Adrenal gland (tissue), 12 donors: ENCODE measurements around the gene CUX1. TPM values are rescaled to one million over a fixed set of nuclear protein-coding genes. Genes with fewer than 3 reads are reported as not detected.

Experiments
- DNase-seq, 7 donors: peaks; one replicate each; pipeline ENCODE4 v3.0.0-alpha.2; 2019 to 2020
- H3K27ac ChIP-seq, 5 donors: fragments of 200-600 bp; sonication (generic) in 4 of 5; 1 replicate in 3 of 5; 2 replicates in 2 of 5; pipeline versions ENCODE4 v1.5.1 to v1.8.0; 2016 to 2020; ENCODE audit warnings: mild to moderate bottlenecking in 1 of 5
- H3K27me3 ChIP-seq: fragments of 200-600 bp; 2 replicates; pipeline ENCODE4 v1.8.0; 2021
- H3K36me3 ChIP-seq, 2 donors: fragments of 200-600 bp; replicated peaks in 1 of 2; 1 replicate in 1 of 2; 2 replicates in 1 of 2; pipeline versions ENCODE4 v1.5.1 to v1.8.0; 2018 to 2022
- H3K4me1 ChIP-seq, 2 donors: fragments of 200-600 bp; replicated peaks in 1 of 2; 1 replicate in 1 of 2; 2 replicates in 1 of 2; pipeline versions ENCODE4 v1.5.1 to v1.8.0; 2018 to 2021
- H3K4me3 ChIP-seq, 4 donors: fragments of 200-600 bp; sonication (generic) in 3 of 4; one replicate each; pipeline ENCODE4 v1.5.1; 2016 to 2018
- H3K9me3 ChIP-seq, 3 donors: fragments of 200-600 bp; sonication (generic) in 1 of 3; replicated peaks in 1 of 3; 1 replicate in 2 of 3; 2 replicates in 1 of 3; pipeline versions ENCODE4 v1.5.1 to v1.8.0; 2016 to 2021
- CTCF ChIP-seq, 6 experiments: fragments of 450-650 bp in 4 of 6; fragments of 200-600 bp in 2 of 6; sonication (generic) in 1 of 6; IDR thresholded peaks; 1 replicate in 5 of 6; 2 replicates in 1 of 6; pipeline versions ENCODE4 v1.5.1 to v1.8.0; 2016 to 2021; ENCODE audit warnings: antibody characterized with exemption in 6 of 6, mild to moderate bottlenecking in 2 of 6, moderate library complexity in 1 of 6
- POLR2A ChIP-seq, 2 donors: fragments of 450-650 bp; IDR thresholded peaks; one replicate each; pipeline ENCODE4 v1.6.1; 2017; ENCODE audit warnings: antibody characterized with exemption in 2 of 2, mild to moderate bottlenecking in 2 of 2, moderate library complexity in 1 of 2
- WGBS, 4 donors: extraction: QIAGEN DNeasy Blood & Tissue Kit in 2 of 4; methylation state at CpG; one replicate each; pipeline versions ENCODE4 v1.1.5 to v1.1.7; 2013 to 2017; 5-methylcytosine and 5-hydroxymethylcytosine counted together
- intact Hi-C, 2 donors: fragments of 100-400 bp; cut with DNase I; formaldehyde crosslinking; loops; one replicate each; pipeline versions ENCODE4 v1.14.1 to v1.15.0; 2022 to 2023
- polyA plus RNA-seq, 3 donors: library from polyadenylated mRNA; stranded (reverse); fragments of 200-250 nt in 2 of 3; fragments of 350-450 nt in 1 of 3; fragmentation: Illumina TruSeq in 1 of 3; extraction: RNeasy Lipid Tissue Mini Kit (QIAGEN cat#74804) in 1 of 3; gene quantifications; one replicate each; pipeline ENCODE4 v1.2.3, GENCODE V29; 2013 to 2014
- total RNA-seq, 9 donors: library from RNA; depleted of rRNA in 4 of 9; stranded (reverse); fragments of >200 nt in 4 of 9; fragments of 120-200 nt in 1 of 9; fragmentation: NEBNext Ultra II Directional in 1 of 9; extraction: Animal tissue kit (Norgen Biotek cat#: 25700) in 1 of 9; gene quantifications; one replicate each; pipeline versions ENCODE4 v1.1.0 to v1.2.4, GENCODE V29; 2013 to 2023
- donor health status: healthy with polysubstance abuse.
- donor health status: Bipolar disorder and iron deficiency.
- donor health status: DM: yes; HTN: yes; CAD: no.
- donor health status: DM: no; HTN: no; CAD: no.
- donor health status: DM: no; HTN: no; CAD: no.
- donor health status: DM: yes; HTN: yes; CAD: no.

Gene CUX1
- total and polyA plus RNA-seq, 12 donors: 17.2 to 72.6 (median 58.3) TPM

- Histone ChIP-seq H3K36me3 (no peaks in the 10 kb centered on the region), H3K4me3 (no peak overlapping the region), H3K27me3 (no peaks in the 10 kb centered on the region), H3K4me1 (no peaks in the 10 kb centered on the region), H3K9me3 (no peaks in the 10 kb centered on the region), H3K27ac (no peak overlapping the region)
- intact Hi-C loops: no loop called here
- TF ChIP-seq CTCF (IDR thresholded peaks at IDR 0.05) (no peak), POLR2A (IDR thresholded peaks at IDR 0.05) (no peak)
- no peak for DNase-seq
- WGBS, 4 donors: 80 to 89% (median 83%) methylated on average over 8 to 9 of the region's 9 CpGs
Measured at GRCh38 chr7:102261451-102261850, 444.0 kb downstream of the CUX1 start.

- Histone ChIP-seq H3K36me3 (no peaks in the 10 kb centered on the region), H3K4me1 (no peaks in the 10 kb centered on the region), H3K4me3 (no peak overlapping the region), H3K27ac (no peak overlapping the region), H3K27me3 (no peaks in the 10 kb centered on the region), H3K9me3 (no peaks in the 10 kb centered on the region)
- no peak for DNase-seq
- WGBS, 4 donors: 92 to 98% (median 95%) methylated on average over 12 to 13 of the region's 13 CpGs
- TF ChIP-seq CTCF (IDR thresholded peaks at IDR 0.05): no peak
- TF ChIP-seq POLR2A (IDR thresholded peaks at IDR 0.05): no peak
- intact Hi-C loops: no loop called here
Measured at GRCh38 chr7:102262546-102262945, 445.1 kb downstream of the CUX1 start.

GRCh38 chr7:102264367-102264891 is 447.0 kb downstream of the CUX1 start:
- H3K27ac ChIP-seq: no peak overlapping the region
- 64 to 85% (median 72%) methylated on average over 11 to 13 of the region's 13 CpGs for WGBS, 4 donors
- intact Hi-C loops: no loop called here
- H3K4me3 ChIP-seq: no peak overlapping the region
- H3K9me3 ChIP-seq: no peaks in the 10 kb centered on the region
- DNase-seq: no peak
- no peaks in the 10 kb centered on the region for H3K27me3 ChIP-seq
- TF ChIP-seq CTCF (IDR thresholded peaks at IDR 0.05) (no peak), POLR2A (IDR thresholded peaks at IDR 0.05) (no peak)
- no peaks in the 10 kb centered on the region for H3K36me3 ChIP-seq
- no peaks in the 10 kb centered on the region for H3K4me1 ChIP-seq

- Histone ChIP-seq H3K4me3 (no peak overlapping the region), H3K4me1 (no peaks in the 10 kb centered on the region), H3K9me3 (no peaks in the 10 kb centered on the region), H3K27ac (no peak overlapping the region), H3K27me3 (no peaks in the 10 kb centered on the region), H3K36me3 (no peaks in the 10 kb centered on the region)
- DNase-seq: no peak
- intact Hi-C loops: no loop called here
- WGBS, 4 donors: 61 to 79% (median 68%) methylated on average over 14 of the region's 14 CpGs
- no peak for TF ChIP-seq POLR2A (IDR thresholded peaks at IDR 0.05)
- TF ChIP-seq CTCF (IDR thresholded peaks at IDR 0.05): no peak
Measured at GRCh38 chr7:102266541-102266940, 449.1 kb downstream of the CUX1 start.
